Measurements from ENCODE around the gene AARS2. TPM values are rescaled to one million over a fixed set of nuclear protein-coding genes. Genes with fewer than 3 reads are reported as not detected.

Gene AARS2
- total and polyA plus RNA-seq, 2 of the 8 experiments (the other 6 are each of a cell fraction or from before 2014, with no cell fraction given): 8.6 to 20.4 TPM

DNA sequence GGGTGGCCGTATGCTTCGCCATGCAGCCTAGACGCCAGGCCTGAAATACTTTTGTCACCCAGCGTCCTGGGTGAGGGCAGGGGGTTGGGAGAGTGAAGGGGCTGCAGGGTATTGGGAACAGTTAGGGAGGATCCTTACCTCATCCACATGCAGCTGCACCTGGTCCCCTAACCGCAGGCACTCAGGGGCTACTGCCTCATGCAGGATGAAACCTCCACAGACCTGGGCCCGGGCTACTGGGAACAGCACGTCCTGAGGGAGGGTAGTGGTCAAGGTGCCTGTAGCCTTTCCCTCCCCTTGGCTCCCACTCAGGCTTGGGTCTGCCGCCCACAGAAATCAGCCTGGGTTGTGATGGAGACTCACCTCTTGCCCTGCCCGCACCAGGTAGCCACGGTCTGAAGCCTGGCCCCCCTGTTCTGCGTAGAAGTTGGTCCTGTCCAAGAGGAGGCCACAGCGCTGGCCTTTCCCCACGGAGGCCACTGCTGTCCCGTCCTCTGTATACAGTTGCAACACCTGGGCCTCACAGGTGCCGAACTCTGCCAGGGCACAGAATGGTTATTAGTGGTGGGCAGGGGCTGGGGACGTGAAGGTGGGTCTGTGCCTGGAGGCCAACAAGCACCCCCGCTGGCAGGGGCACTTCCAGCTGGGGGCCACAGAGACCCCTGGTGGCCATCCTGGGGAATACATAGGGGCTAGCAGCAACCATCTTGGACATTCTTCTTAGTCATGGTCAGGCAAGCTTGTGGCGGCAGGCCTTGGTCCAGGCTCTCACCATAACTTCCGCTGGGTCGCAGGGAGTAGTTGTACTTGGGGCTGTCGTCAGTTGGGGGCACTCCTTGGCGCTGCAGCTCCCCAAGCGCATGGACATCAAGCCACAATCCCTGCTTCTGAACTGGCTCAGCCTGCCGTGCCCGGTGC lies 8.6 kb downstream of the AARS2 start:
- H3K4ac ChIP-seq (replicated peaks; ENCODE audit: insufficient read length, low read depth, low read length): no peak overlapping the region
- peak overlapping the region; percentile 50; the same call in 1 of the 2 replicates for H2BK12ac ChIP-seq (ENCODE audit: low read depth, low read length)
- ChIA-PET CTCF (ENCODE audit: partially characterized antibody) (interaction anchor here (0.5 to 13.9 kb wide), 26 partner anchors 6 to 1552 kb away, joined by 3 to 330 read pairs (median 6); partner anchors contain the start of genes AARS2, HSP90AB1, NFKBIE and SPATS1), POLR2A (ENCODE audit: partially characterized antibody) (interaction anchor here (0.6 to 6.9 kb wide), 15 partner anchors 7 to 58 kb away, joined by 3 to 81 read pairs (median 5); partner anchors contain the start of genes AARS2, HSP90AB1 and SLC35B2)
- DNase-seq (ENCODE audit: low read depth in 1 of 2, low spot score in 2 of 2) (peak in 1 of 2 experiments; percentile 80), FAIRE-seq (no peak)
- no peak overlapping the region for H3K27ac ChIP-seq (ENCODE audit: low read depth, low read length)
- no peak overlapping the region for H3K18ac ChIP-seq (ENCODE audit: extremely low read depth, low read length)
- no peak overlapping the region for H2BK20ac ChIP-seq (ENCODE audit: low read length)
- H4K8ac ChIP-seq (ENCODE audit: extremely low read depth, insufficient read depth, low read length): no peak overlapping the region
- H3K4me3 ChIP-seq (ENCODE audit: extremely low read depth in 1 of 4, insufficient read depth in 2 of 4, low read depth in 3 of 4, low read length in 4 of 4): no peak overlapping the region
- H3K4me1 ChIP-seq (replicated peaks in 1 of 4; ENCODE audit: control insufficient read depth in 3 of 4, insufficient read depth in 4 of 4, low read length in 3 of 4): peaks cover 0 to 4% (median 0%) of the 10 kb centered on the region in 4 experiments; a peak in 1 of 7 replicates
- no peak overlapping the region; the same call in 1 of the 2 replicates for H2AK5ac ChIP-seq (ENCODE audit: low read depth, low read length)
- no peak overlapping the region for H3K56ac ChIP-seq (replicated peaks; ENCODE audit: insufficient read length, low read depth, low read length)
- no peak overlapping the region for H3K23ac ChIP-seq (ENCODE audit: insufficient read length)
- H2BK15ac ChIP-seq (ENCODE audit: low read length): no peak overlapping the region
- H3K14ac ChIP-seq (ENCODE audit: insufficient read length): no peak overlapping the region
- no peaks in the 10 kb centered on the region for H3K79me2 ChIP-seq (ENCODE audit: control insufficient read depth in 1 of 2, insufficient read depth in 2 of 2, low read length in 2 of 2)
- no peak overlapping the region for H3K9ac ChIP-seq (replicated peaks in 1 of 4; ENCODE audit: extremely low read depth in 1 of 4, low read depth in 3 of 4, low read length in 3 of 4)
- no peaks in the 10 kb centered on the region for H3K23me2 ChIP-seq (ENCODE audit: low read depth, low read length)
- H3K9me3 ChIP-seq (ENCODE audit: insufficient read depth in 2 of 2, low read depth in 1 of 2, low read length in 1 of 2): no peaks in the 10 kb centered on the region
- peaks cover 25 to 72% (median 56%) of the 10 kb centered on the region in 4 experiments for H3K36me3 ChIP-seq (ENCODE audit: control insufficient read depth in 2 of 4, insufficient read depth in 4 of 4, low read length in 3 of 4)
- no peak overlapping the region for H2AFZ ChIP-seq (ENCODE audit: low read length)
- no peak overlapping the region for H4K5ac ChIP-seq (ENCODE audit: insufficient read length, low read depth, low read length)
- H4K20me1 ChIP-seq (replicated peaks in 1 of 2; ENCODE audit: control insufficient read depth in 1 of 2, insufficient read depth in 2 of 2, low read length in 2 of 2): peaks cover 2 to 4% of the 10 kb centered on the region in 2 experiments
- H3K79me1 ChIP-seq (ENCODE audit: low read depth, low read length): no peaks in the 10 kb centered on the region
- H2BK120ac ChIP-seq (replicated peaks; ENCODE audit: low read depth, low read length): no peak overlapping the region
- 86% methylated on average over 24 of the region's 25 CpGs; no CpG with 5 or more reads in 1 of the 2 experiments for WGBS, 2 experiments (ENCODE audit: extremely low coverage in 1 of 2, insufficient coverage in 1 of 2, insufficient read length in 1 of 2, insufficient replicate concordance in 2 of 2, low coverage in 1 of 2, low lambda C conversion rate in 2 of 2, missing lambda C conversion rate in 1 of 2)
- H3K27me3 ChIP-seq (replicated peaks in 1 of 4; ENCODE audit: control insufficient read depth in 3 of 4, extremely low read depth in 1 of 4, insufficient read depth in 3 of 4, low read length in 3 of 4): no peaks in the 10 kb centered on the region
- H3K4me2 ChIP-seq (ENCODE audit: insufficient read depth in 1 of 2, low read depth in 2 of 2, low read length in 2 of 2): no peak overlapping the region
- no peak overlapping the region for H4K91ac ChIP-seq (replicated peaks; ENCODE audit: insufficient read length, low read length)
- 0 out of 2 replicates have a peak overlapping the region, but pooled peaks have one; percentile 10 for H2BK5ac ChIP-seq (ENCODE audit: low read depth, low read length)
- TF ChIP-seq RAD21 (IDR thresholded peaks at IDR 0.05 in 1 of 2, conservative IDR thresholded peaks at IDR 0.05 in 1 of 2; ENCODE audit: low read depth in 2 of 2, low read length in 2 of 2): peak; percentile 72 to 77
- TF ChIP-seq, protein P1, sequence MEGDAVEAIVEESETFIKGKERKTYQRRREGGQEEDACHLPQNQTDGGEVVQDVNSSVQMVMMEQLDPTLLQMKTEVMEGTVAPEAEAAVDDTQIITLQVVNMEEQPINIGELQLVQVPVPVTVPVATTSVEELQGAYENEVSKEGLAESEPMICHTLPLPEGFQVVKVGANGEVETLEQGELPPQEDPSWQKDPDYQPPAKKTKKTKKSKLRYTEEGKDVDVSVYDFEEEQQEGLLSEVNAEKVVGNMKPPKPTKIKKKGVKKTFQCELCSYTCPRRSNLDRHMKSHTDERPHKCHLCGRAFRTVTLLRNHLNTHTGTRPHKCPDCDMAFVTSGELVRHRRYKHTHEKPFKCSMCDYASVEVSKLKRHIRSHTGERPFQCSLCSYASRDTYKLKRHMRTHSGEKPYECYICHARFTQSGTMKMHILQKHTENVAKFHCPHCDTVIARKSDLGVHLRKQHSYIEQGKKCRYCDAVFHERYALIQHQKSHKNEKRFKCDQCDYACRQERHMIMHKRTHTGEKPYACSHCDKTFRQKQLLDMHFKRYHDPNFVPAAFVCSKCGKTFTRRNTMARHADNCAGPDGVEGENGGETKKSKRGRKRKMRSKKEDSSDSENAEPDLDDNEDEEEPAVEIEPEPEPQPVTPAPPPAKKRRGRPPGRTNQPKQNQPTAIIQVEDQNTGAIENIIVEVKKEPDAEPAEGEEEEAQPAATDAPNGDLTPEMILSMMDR (IDR thresholded peaks at IDR 0.05; ENCODE audit: control extremely low read depth in 1 of 3, insufficient read depth in 1 of 3, low read depth in 1 of 3, low read length in 3 of 3): peak in 2 of 3 experiments; percentile 88 to 95; a peak in 3 of 4 replicates
- TF ChIP-seq NANOG (IDR thresholded peaks at IDR 0.05; ENCODE audit: insufficient read depth, low read depth, low read length, poor library complexity, severe bottlenecking): no peak
- TF ChIP-seq SIN3A (conservative IDR thresholded peaks at IDR 0.05 in 1 of 2, IDR thresholded peaks at IDR 0.05 in 1 of 2; ENCODE audit: low read depth in 1 of 2, low read length in 2 of 2): 0 out of 4 replicates have a peak, but pooled peaks of 1 of the 2 experiments have one; percentile 33
- TF ChIP-seq, protein P2, sequence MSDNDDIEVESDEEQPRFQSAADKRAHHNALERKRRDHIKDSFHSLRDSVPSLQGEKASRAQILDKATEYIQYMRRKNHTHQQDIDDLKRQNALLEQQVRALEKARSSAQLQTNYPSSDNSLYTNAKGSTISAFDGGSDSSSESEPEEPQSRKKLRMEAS (IDR thresholded peaks at IDR 0.05): 0 out of 2 replicates have a peak, but pooled peaks have one; percentile 32
- peak; percentile 91 for TF ChIP-seq YY1 (IDR thresholded peaks at IDR 0.05; ENCODE audit: low read depth, low read length)
